Stimulated activated CD4-positive, alpha-beta T cell treated with anti-CD3 and anti-CD28 coated beads, Interleukin-1b, Interleukin-23, amount 100 ng/mL, for 1 hour (primary cell): ENCODE data around the gene FNDC3B.

Source experiments
- DNase-seq, 2 donors: peaks; one replicate each; pipeline ENCODE4 v3.0.0-alpha.2; 2020; ENCODE audit warnings: low read depth in 2 of 2

Gene FNDC3B

DNA sequence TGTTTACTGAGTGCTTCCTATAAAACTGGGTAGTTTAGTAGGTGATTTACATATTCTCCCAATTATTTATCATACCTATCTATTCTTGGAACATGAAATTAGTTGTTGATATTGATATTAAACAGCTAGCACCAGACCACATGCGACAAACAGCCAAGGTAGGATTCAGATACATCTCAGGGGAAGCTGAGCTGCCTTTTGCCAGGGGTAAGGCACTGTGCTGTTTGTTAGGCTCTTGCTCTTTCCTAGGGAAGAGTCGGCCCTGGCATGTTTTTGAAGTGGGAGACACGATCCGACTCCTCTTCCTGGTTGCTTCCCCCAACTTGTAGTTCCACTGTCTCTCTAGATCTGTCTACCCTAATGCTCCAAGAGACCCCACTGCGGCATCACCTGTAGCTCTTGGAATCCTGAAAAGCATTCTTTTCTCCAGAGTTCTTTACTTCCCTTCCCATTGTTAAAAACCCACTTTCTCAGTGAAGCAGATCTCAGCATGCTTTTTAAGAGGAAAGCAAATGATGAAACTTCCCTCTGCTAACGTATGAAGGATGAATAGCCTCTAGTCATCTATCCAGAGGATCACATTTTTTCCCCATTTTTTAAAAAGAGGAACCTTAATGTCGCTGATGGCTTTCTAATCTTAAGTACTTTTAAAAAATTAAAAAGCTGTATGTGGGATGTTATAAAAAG is 270.5 kb downstream of the FNDC3B start:
- no peak for DNase-seq

- no peak for DNase-seq
Measured at GRCh38 chr3:172310428-172310760, 271.0 kb downstream of the FNDC3B start.

- DNase-seq = no peak
Measured at GRCh38 chr3:172311217-172311616, 271.8 kb downstream of the FNDC3B start.

DNA sequence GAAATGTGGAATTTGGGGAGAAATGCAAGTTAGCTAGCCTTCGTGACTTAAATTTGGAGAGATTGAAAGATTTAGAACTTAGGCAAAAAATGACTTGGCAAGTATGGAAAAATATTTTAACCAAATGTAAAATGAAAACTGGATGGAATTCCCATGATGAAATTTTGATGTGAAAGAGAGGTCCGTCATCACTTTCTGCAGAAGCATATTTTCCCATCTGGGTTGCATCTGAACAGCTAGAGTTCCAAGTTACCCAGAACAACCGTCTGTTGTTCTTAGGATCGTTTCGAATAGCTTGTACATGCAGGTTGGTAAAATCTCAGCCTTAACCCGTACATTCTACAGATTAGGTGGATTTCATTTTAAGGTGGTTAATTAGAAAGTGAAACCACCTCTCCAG is 272.6 kb downstream of the FNDC3B start:
- DNase-seq = no peak

DNA sequence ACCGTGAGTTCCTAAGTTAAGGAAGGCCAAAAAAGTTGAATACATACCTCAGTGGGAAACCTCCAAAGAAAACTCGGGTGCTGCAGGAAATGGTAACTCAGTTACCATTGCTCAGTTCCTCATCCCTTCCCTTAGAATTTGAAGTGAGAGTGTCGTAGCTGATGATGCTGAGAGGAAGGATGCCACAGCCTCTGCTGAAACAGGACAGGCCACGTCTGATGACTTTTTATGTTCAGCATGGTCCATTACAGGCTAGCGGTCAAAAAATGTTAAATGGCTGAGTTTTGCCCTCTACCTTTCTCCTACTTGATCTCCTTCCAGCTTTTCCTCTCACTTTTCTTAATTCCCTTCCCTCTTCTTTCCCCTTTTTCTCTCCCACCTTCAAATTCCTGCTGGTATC is 273.3 kb downstream of the FNDC3B start:
- no peak for DNase-seq

DNA sequence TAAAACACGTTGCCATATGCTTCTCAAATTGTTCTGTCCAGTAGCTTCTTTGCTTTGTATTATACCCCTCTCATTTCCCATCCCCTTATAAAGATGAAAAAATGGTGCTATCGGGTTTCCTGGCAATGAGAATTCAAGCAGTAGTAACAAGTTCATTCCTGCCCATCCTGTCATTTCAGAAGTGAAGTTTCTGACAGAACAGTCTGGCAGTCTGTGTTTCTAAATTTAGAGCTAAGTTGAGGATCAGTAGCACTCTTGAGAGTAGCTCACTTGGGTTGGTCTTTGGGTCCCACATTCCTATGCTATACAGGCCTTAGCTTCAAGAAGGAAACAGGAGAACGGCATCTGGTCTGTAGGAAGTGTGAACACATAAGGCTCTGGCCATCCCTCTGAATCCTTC is 274.3 kb downstream of the FNDC3B start:
- no peak for DNase-seq

DNA sequence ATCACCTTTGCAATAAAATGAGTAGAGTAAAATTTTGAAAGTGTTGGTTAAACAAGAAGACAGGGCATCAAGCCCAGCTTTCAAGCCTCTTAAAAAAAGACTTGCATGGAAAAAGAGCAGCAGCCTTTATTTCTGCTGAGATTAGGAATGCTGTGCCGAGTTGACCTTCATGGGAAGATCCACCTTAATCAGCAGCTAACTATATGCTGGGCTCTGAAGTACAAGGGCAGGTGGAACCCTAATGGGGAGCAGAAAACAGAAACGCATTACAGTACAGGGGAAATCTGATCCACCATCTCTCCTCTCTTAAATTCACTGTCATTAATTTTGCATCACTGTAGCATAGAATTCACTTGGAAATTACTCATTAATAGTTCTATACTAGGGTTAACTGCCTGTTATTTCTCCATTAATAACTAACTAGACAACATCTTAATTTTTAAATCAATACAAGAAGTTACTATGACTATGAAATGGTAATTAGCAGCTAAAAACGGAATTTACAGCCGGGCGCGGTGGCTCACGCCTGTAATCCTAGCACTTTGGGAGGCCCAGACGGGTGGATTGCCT is 275.3 kb downstream of the FNDC3B start:
- DNase-seq = no peak

DNA sequence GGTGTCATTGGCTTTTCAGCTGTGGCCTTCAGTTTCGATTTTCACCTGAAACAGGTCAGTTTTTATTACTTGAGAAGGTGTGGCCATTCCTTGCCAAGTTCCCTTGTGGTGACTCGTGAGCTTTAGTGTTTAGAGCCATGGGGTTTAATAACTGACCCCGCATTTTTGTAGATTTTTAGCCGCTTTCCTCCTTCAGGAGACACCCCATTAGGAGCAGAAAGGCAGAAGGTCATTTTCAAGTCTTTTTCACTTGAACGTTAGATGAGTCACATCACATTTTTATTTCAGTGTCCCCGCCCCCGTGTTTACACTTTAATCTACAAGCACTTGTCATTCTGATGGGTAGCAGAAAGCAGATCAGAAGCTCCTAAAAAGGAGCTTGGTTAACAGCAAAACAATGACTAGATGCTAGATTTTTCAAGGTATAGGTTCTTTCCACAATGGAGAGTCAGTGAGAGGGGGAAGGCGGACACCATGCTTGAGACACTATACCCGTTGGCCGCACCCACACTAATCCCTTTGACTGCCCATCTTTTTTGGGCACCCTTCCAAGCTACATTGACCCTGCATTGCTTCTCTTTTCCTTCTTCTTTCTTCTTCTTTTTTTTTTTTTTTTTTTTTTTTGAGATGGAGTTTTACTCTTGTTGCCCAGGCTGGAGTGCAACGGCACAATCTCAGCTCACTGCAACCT is 276.2 kb downstream of the FNDC3B start:
- DNase-seq = no peak

DNA sequence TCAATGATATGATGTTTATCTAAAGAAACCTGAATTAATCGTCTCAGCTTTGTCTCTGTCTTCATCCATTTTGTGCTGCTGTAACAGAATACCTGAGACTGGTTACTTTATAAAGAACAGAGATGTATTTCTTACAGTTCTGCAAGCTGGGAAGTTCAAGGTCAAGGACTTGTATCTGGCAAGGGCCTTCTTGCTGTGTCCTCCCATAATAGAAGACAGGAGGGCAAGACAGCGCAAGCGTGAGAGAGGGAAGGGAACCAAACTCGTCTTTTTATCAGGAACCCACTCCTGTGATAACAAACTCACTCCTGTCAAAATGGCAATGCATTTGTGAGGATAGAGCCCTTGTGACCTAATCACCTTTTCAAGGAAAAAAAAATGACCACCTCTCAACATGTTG is 277.4 kb downstream of the FNDC3B start:
- no peak for DNase-seq

DNA sequence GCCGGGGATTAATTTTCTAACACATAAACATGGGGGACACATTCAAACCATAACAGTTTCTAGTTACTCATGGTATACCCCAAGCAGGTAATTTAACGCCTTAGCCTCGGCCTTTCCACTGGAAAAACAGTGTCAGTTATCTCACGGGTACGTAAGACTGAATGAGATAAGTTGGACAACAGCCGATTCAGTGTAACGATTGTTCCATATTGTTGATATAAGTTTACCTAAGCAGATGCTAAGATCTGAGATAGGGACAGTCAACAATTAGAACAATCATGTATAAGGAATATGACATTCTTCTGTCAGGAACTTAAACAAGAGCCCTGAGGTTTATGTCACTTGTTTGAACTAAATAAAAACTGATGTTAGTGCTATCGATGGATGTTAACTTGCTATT is 278.1 kb downstream of the FNDC3B start:
- DNase-seq = no peak

GRCh38 chr3:172317984-172318383 is 278.6 kb downstream of the FNDC3B start:
- DNase-seq = no peak

- no peak for DNase-seq
Measured at GRCh38 chr3:172319595-172319994, 280.2 kb downstream of the FNDC3B start.

GRCh38 chr3:172320468-172320867 is 281.1 kb downstream of the FNDC3B start:
- DNase-seq = no peak

DNA sequence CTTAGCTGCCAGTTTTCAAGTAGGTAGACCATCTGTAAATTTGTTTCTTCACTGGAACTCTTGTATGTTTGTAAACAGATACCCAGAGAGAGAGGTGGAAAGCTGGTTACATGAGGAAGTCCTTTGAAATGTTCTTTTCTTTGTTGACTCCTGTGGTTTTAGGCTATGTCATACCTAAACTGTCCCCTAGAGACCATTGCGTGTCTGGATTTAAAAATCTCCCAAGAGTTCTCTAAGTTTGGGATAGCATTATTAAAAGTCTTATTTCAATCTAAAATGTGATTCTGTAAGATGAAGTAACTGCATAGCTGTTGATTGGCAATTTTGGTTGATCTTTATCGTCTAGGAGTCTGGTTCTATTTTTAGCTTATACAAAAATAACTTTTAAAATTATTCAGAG is 281.7 kb downstream of the FNDC3B start:
- no peak for DNase-seq

DNA sequence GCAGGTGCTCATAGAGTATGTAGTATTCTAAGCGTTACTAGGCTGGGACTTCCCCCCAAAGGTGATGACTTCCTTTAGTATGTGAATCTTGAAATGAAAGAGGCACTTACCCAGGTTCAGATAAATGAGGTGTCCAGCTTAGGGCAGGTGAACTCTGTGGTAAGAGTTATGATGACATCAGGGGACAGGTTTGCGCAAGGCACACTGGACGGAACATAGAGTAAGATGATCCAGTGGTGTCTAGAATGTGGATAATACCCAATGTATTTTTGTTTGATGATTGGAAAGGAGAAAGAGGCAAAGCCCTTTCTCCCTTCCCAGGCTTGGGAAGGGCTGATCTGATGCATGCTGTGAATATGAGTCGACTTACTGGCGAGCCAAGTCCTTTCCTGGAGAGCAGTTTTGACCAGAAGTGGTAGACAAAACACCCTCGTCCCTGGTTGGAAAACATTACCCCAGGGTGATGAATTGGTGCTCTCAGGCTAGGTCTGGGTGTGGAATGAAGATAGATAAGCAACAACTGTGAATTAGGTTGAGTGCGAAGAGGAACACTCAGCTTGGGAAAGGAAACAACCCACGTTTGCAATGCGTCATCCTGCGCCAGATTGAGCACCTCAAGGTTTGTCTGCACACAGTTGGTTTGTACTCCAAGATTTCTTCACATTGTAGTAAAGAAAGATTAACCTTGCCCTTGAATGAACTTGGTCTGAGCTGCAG is 284.7 kb downstream of the FNDC3B start:
- DNase-seq = no peak

- no peak for DNase-seq
Measured at GRCh38 chr3:172324611-172325203, 285.3 kb downstream of the FNDC3B start.

DNA sequence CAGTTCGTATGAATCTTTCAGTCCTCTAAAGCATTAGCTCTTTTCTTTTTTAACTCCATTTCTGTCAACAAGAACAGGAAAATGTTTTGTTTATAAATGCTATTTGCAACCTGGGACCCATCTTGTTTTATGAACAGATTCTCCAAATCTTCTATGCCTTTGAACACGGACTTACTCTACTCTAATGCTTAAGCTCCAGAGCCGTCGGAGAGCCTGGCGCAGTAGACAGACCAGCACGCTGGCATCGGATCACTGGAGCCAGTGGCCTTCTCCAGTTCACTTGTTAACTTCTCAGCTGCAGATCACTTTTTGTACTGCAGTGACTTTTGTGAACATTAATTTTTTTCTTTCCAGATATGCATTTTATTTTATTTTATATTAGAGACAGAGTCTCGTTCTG is 286.1 kb downstream of the FNDC3B start:
- no peak for DNase-seq

DNA sequence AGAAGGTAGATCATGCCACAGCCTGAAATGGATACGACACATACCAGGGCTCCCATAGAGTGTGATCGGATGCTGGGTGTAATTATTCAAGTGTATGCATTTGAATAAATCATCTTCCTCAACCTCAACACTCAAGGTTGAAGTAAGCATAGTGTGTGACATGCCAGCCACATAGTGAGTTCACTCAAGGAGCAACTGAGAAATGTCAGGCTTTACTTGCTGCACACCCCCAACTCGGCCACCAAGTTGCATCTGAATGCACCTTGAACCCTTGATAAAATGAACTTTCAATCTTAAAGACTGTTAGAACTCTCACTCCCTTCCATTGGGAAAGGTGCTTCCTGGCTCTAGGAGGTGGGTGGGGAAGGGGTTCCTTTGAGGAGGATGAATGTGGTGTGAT is 287.6 kb downstream of the FNDC3B start:
- DNase-seq = no peak

- DNase-seq = no peak
Measured at GRCh38 chr3:172328282-172328681, 288.9 kb downstream of the FNDC3B start.

GRCh38 chr3:172329070-172329469 is 289.7 kb downstream of the FNDC3B start:
- DNase-seq = no peak

DNA sequence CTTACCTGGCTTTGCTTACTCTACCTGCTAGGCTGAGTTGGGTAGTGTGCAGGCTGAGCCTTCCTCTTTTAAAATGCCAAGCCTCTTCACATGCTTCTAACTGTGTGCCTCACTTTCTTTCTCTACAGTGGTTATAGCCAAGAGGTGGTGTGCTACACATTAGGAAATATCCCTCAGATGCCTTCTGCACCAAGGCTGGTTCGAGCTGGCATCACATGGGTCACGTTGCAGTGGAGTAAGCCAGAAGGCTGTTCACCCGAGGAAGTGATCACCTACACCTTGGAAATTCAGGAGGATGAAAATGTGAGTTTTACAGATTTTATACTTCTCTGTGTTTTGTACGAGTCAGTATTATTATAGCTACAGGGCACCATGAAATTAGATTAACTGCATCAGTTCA is 291.0 kb downstream of the FNDC3B start:
- DNase-seq = no peak

DNA sequence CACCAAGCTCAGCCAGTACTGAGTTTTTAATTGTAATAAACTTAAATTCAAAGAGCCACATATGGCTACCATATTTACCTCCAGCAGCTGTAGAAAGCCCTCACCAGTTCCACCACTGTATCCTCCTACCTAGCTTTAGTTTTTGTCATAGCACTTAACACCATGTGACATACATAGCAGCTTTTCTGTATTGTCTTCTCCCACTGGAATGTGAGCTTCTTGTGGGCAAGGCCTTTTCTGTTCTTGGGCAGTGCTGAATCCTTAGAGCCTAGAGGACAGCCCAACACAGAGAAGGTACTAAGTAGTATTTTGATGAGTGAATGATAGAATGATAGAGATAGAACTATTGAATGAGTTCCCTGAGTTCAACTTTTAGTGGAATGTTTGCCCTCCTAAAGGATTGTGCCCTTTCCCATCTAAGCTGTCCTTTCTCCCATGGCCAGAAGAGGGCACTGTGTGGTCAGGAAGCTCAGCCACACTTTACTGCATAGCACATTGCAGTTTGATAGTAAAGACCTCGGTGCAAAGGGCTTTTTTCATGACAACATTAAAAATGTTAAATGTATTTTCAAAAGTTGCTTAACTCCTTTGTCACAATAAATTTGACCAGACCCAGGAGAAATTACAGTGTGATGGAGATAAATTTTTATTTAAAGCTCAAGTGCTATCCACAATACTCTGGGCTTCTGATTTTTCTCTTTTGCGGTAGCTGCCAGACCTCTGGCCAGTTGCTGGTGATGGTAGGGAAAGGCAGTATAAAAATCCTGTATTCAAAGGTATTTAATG is 293.1 kb downstream of the FNDC3B start:
- peak; percentile 16 to 21 for DNase-seq
